AG20443 (cell line): ENCODE measurements around the gene RPL13.
"Not testable (repeated sequence)": the region's sequence is repeated elsewhere in the genome, so short reads cannot be mapped to it uniquely, and the experiment has no call there.

Experiments used
- DNase-seq: peaks from one replicate; pipeline ENCODE4 v3.0.0; 2012; ENCODE audit warnings: low spot score, mixed read lengths

The RPL13 gene

GRCh38 chr16:89563639-89564392, 3.3 kb downstream of the RPL13 start:
- DNase-seq = no peak

- DNase-seq = no peak
Observed at GRCh38 chr16:89564476-89565255, 4.2 kb downstream of the RPL13 start.

GRCh38 chr16:89565256-89565505, 4.7 kb downstream of the RPL13 start:
- no peak for DNase-seq

GRCh38 chr16:89565506-89566372, 5.3 kb downstream of the RPL13 start:
- DNase-seq = peak; percentile 60

- DNase-seq = no peak
Observed at GRCh38 chr16:89567656-89568594, 7.4 kb downstream of the RPL13 start.

- DNase-seq = no peak
Observed at GRCh38 chr16:89569506-89570341, 9.2 kb downstream of the RPL13 start.

- DNase-seq = no peak
Observed at GRCh38 chr16:89570342-89570923, 10.0 kb downstream of the RPL13 start.

- DNase-seq = not testable (repeated sequence)
Observed at GRCh38 chr16:89570983-89571598, 10.6 kb downstream of the RPL13 start.

- DNase-seq = no peak
Observed at GRCh38 chr16:89571636-89572035, 11.2 kb downstream of the RPL13 start.

- no peak for DNase-seq
Observed at GRCh38 chr16:89572073-89572484, 11.6 kb downstream of the RPL13 start.

GRCh38 chr16:89572485-89573205, 12.2 kb downstream of the RPL13 start:
- no peak for DNase-seq

- no peak for DNase-seq
Observed at GRCh38 chr16:89573826-89574680, 13.6 kb downstream of the RPL13 start.

GRCh38 chr16:89574681-89575246, 14.3 kb downstream of the RPL13 start:
- DNase-seq = peak; percentile 96

GRCh38 chr16:89575247-89576152, 15.0 kb downstream of the RPL13 start, which contains the start of gene CPNE7:
Gene CPNE7, plus strand, starts transcription at chr16:89575758. Its CDS starts 140 bp downstream, at chr16:89575898.
- DNase-seq = peak; percentile 52

GRCh38 chr16:89576153-89577054, 15.9 kb downstream of the RPL13 start:
- no peak for DNase-seq
